ENCODE results near the gene CAMK2B. TPM values are rescaled to one million over a fixed set of nuclear protein-coding genes. Genes with fewer than 3 reads are reported as not detected.

Gene CAMK2B
- total and polyA plus RNA-seq, 4 donors = 21.9 to 145 (median 96.0) TPM

GRCh38 chr7:44186736-44187135 is 138.7 kb downstream of the CAMK2B start:
- H3K36me3 ChIP-seq (ENCODE audit: control insufficient read depth, insufficient read depth, low read length) = peaks cover 4% of the 10 kb centered on the region
- WGBS (ENCODE audit: insufficient coverage) = 83% methylated on average over 4 of the region's 5 CpGs
- peaks cover 25% of the 10 kb centered on the region for H3K4me1 ChIP-seq (ENCODE audit: control insufficient read depth, insufficient read depth, low read length)
- peaks cover 1% of the 10 kb centered on the region for H3K27me3 ChIP-seq (ENCODE audit: control insufficient read depth, insufficient read depth, low read length)
- H3K9me3 ChIP-seq (ENCODE audit: control insufficient read depth, insufficient read depth, low read length) = peaks cover 4% of the 10 kb centered on the region
- no peak overlapping the region for H3K4me3 ChIP-seq (ENCODE audit: low read depth, low read length)
- no peak for DNase-seq (ENCODE audit: low read depth in 4 of 6, low spot score in 6 of 6)
- H3K27ac ChIP-seq (ENCODE audit: low read depth, low read length) = no peak overlapping the region

GRCh38 chr7:44185729-44186128 is 139.7 kb downstream of the CAMK2B start:
- no peak for DNase-seq (ENCODE audit: low read depth in 4 of 6, low spot score in 6 of 6)
- Histone ChIP-seq H3K36me3 (ENCODE audit: control insufficient read depth, insufficient read depth, low read length) (peaks cover 4% of the 10 kb centered on the region), H3K4me1 (ENCODE audit: control insufficient read depth, insufficient read depth, low read length) (peaks cover 25% of the 10 kb centered on the region), H3K27ac (ENCODE audit: low read depth, low read length) (no peak overlapping the region), H3K9me3 (ENCODE audit: control insufficient read depth, insufficient read depth, low read length) (peaks cover 4% of the 10 kb centered on the region), H3K4me3 (ENCODE audit: low read depth, low read length) (no peak overlapping the region), H3K27me3 (ENCODE audit: control insufficient read depth, insufficient read depth, low read length) (no peaks in the 10 kb centered on the region)
- WGBS (ENCODE audit: insufficient coverage) = 74% methylated on average over 4 of the region's 5 CpGs

GRCh38 chr7:44184873-44185446 is 140.4 kb downstream of the CAMK2B start:
- peaks cover 4% of the 10 kb centered on the region for H3K36me3 ChIP-seq (ENCODE audit: control insufficient read depth, insufficient read depth, low read length)
- no peak for DNase-seq (ENCODE audit: low read depth in 4 of 6, low spot score in 6 of 6)
- H3K4me1 ChIP-seq (ENCODE audit: control insufficient read depth, insufficient read depth, low read length) = peaks cover 23% of the 10 kb centered on the region
- peaks cover 4% of the 10 kb centered on the region for H3K9me3 ChIP-seq (ENCODE audit: control insufficient read depth, insufficient read depth, low read length)
- H3K27ac ChIP-seq (ENCODE audit: low read depth, low read length) = no peak overlapping the region
- no CpG with 5 or more reads among the region's 2 CpGs for WGBS (ENCODE audit: insufficient coverage)
- no peaks in the 10 kb centered on the region for H3K27me3 ChIP-seq (ENCODE audit: control insufficient read depth, insufficient read depth, low read length)
- no peak overlapping the region for H3K4me3 ChIP-seq (ENCODE audit: low read depth, low read length)

GRCh38 chr7:44184206-44184872 is 141.1 kb downstream of the CAMK2B start:
- Histone ChIP-seq H3K27ac (ENCODE audit: low read depth, low read length) (no peak overlapping the region), H3K4me1 (ENCODE audit: control insufficient read depth, insufficient read depth, low read length) (peaks cover 21% of the 10 kb centered on the region), H3K9me3 (ENCODE audit: control insufficient read depth, insufficient read depth, low read length) (peaks cover 4% of the 10 kb centered on the region), H3K4me3 (ENCODE audit: low read depth, low read length) (no peak overlapping the region), H3K36me3 (ENCODE audit: control insufficient read depth, insufficient read depth, low read length) (peaks cover 4% of the 10 kb centered on the region), H3K27me3 (ENCODE audit: control insufficient read depth, insufficient read depth, low read length) (no peaks in the 10 kb centered on the region)
- WGBS (ENCODE audit: insufficient coverage) = 72% methylated on average over 9 of the region's 16 CpGs
- peak in 1 of 6 donors; percentile 27 for DNase-seq (ENCODE audit: low read depth in 4 of 6, low spot score in 6 of 6)

- no peak for DNase-seq (ENCODE audit: low read depth in 4 of 6, low spot score in 6 of 6)
Measured at GRCh38 chr7:44183386-44183785, 142.0 kb downstream of the CAMK2B start.

GRCh38 chr7:44182827-44183226 is 142.6 kb downstream of the CAMK2B start:
- no peak overlapping the region for H3K27ac ChIP-seq (ENCODE audit: low read depth, low read length)
- peaks cover 4% of the 10 kb centered on the region for H3K36me3 ChIP-seq (ENCODE audit: control insufficient read depth, insufficient read depth, low read length)
- no peak for DNase-seq (ENCODE audit: low read depth in 4 of 6, low spot score in 6 of 6)
- peaks cover 4% of the 10 kb centered on the region for H3K9me3 ChIP-seq (ENCODE audit: control insufficient read depth, insufficient read depth, low read length)
- no peaks in the 10 kb centered on the region for H3K27me3 ChIP-seq (ENCODE audit: control insufficient read depth, insufficient read depth, low read length)
- 86% methylated on average over 5 of the region's 5 CpGs for WGBS (ENCODE audit: insufficient coverage)
- H3K4me3 ChIP-seq (ENCODE audit: low read depth, low read length) = no peak overlapping the region
- peaks cover 8% of the 10 kb centered on the region for H3K4me1 ChIP-seq (ENCODE audit: control insufficient read depth, insufficient read depth, low read length)

More at GRCh38 chr7:44183386-44183785, 142.0 kb downstream of the CAMK2B start:
- Histone ChIP-seq H3K9me3 (ENCODE audit: control insufficient read depth, insufficient read depth, low read length) (peaks cover 4% of the 10 kb centered on the region), H3K4me1 (ENCODE audit: control insufficient read depth, insufficient read depth, low read length) (peaks cover 12% of the 10 kb centered on the region), H3K27me3 (ENCODE audit: control insufficient read depth, insufficient read depth, low read length) (no peaks in the 10 kb centered on the region), H3K4me3 (ENCODE audit: low read depth, low read length) (no peak overlapping the region), H3K36me3 (ENCODE audit: control insufficient read depth, insufficient read depth, low read length) (peaks cover 4% of the 10 kb centered on the region), H3K27ac (ENCODE audit: low read depth, low read length) (no peak overlapping the region)
- 21% methylated on average over 2 of the region's 2 CpGs for WGBS (ENCODE audit: insufficient coverage)

GRCh38 chr7:44180631-44181030 is 144.8 kb downstream of the CAMK2B start:
- Histone ChIP-seq H3K4me1 (ENCODE audit: control insufficient read depth, insufficient read depth, low read length) (peaks cover 12% of the 10 kb centered on the region), H3K36me3 (ENCODE audit: control insufficient read depth, insufficient read depth, low read length) (peaks cover 2% of the 10 kb centered on the region), H3K9me3 (ENCODE audit: control insufficient read depth, insufficient read depth, low read length) (peaks cover 4% of the 10 kb centered on the region), H3K4me3 (ENCODE audit: low read depth, low read length) (no peak overlapping the region), H3K27me3 (ENCODE audit: control insufficient read depth, insufficient read depth, low read length) (no peaks in the 10 kb centered on the region), H3K27ac (ENCODE audit: low read depth, low read length) (no peak overlapping the region)
- no peak for DNase-seq (ENCODE audit: low read depth in 4 of 6, low spot score in 6 of 6)
- 100% methylated on average over 1 of the region's 3 CpGs for WGBS (ENCODE audit: insufficient coverage)

GRCh38 chr7:44177570-44178131 is 147.7 kb downstream of the CAMK2B start:
- Histone ChIP-seq H3K4me1 (ENCODE audit: control insufficient read depth, insufficient read depth, low read length) (peaks cover 5% of the 10 kb centered on the region), H3K36me3 (ENCODE audit: control insufficient read depth, insufficient read depth, low read length) (no peaks in the 10 kb centered on the region), H3K27ac (ENCODE audit: low read depth, low read length) (no peak overlapping the region), H3K9me3 (ENCODE audit: control insufficient read depth, insufficient read depth, low read length) (peaks cover under 1% of the 10 kb centered on the region), H3K4me3 (ENCODE audit: low read depth, low read length) (no peak overlapping the region), H3K27me3 (ENCODE audit: control insufficient read depth, insufficient read depth, low read length) (no peaks in the 10 kb centered on the region)
- DNase-seq (ENCODE audit: low read depth in 4 of 6, low spot score in 6 of 6) = peak in 1 of 6 donors; percentile 42
- WGBS (ENCODE audit: insufficient coverage) = 42% methylated on average over 4 of the region's 4 CpGs

GRCh38 chr7:44176486-44176885 is 148.9 kb downstream of the CAMK2B start:
- peaks cover 5% of the 10 kb centered on the region for H3K4me1 ChIP-seq (ENCODE audit: control insufficient read depth, insufficient read depth, low read length)
- WGBS (ENCODE audit: insufficient coverage) = 59% methylated on average over 6 of the region's 7 CpGs
- no peak for DNase-seq (ENCODE audit: low read depth in 4 of 6, low spot score in 6 of 6)
- no peaks in the 10 kb centered on the region for H3K9me3 ChIP-seq (ENCODE audit: control insufficient read depth, insufficient read depth, low read length)
- H3K27ac ChIP-seq (ENCODE audit: low read depth, low read length) = no peak overlapping the region
- no peaks in the 10 kb centered on the region for H3K27me3 ChIP-seq (ENCODE audit: control insufficient read depth, insufficient read depth, low read length)
- H3K4me3 ChIP-seq (ENCODE audit: low read depth, low read length) = no peak overlapping the region
- no peaks in the 10 kb centered on the region for H3K36me3 ChIP-seq (ENCODE audit: control insufficient read depth, insufficient read depth, low read length)

GRCh38 chr7:44175730-44176129 is 149.7 kb downstream of the CAMK2B start:
- no peak for DNase-seq (ENCODE audit: low read depth in 4 of 6, low spot score in 6 of 6)
- H3K9me3 ChIP-seq (ENCODE audit: control insufficient read depth, insufficient read depth, low read length) = no peaks in the 10 kb centered on the region
- H3K4me3 ChIP-seq (ENCODE audit: low read depth, low read length) = no peak overlapping the region
- WGBS (ENCODE audit: insufficient coverage) = 94% methylated on average over 2 of the region's 3 CpGs
- H3K27me3 ChIP-seq (ENCODE audit: control insufficient read depth, insufficient read depth, low read length) = no peaks in the 10 kb centered on the region
- H3K4me1 ChIP-seq (ENCODE audit: control insufficient read depth, insufficient read depth, low read length) = peaks cover 5% of the 10 kb centered on the region
- H3K27ac ChIP-seq (ENCODE audit: low read depth, low read length) = no peak overlapping the region
- H3K36me3 ChIP-seq (ENCODE audit: control insufficient read depth, insufficient read depth, low read length) = no peaks in the 10 kb centered on the region

Measured in spinal cord (tissue), 10 donors.